HepG2 (cell line): ENCODE data around the gene PDE5A.

Experiments used
- RNF2 ChIP-seq: fragments of 450-650 bp; conservative IDR thresholded peaks from 2 replicates; pipeline ENCODE4 v1.6.1; 2016; ENCODE audit warnings: low read depth
- SOX13 ChIP-seq, 3 experiments: fragments of 450-650 bp in 1 of 3; sonication (generic) in 1 of 3; formaldehyde crosslinking in 1 of 3; IDR thresholded peaks in 2 of 3; conservative IDR thresholded peaks in 1 of 3; 2 replicates each; pipeline versions ENCODE4 v1.5.0 to v1.6.1; 2016 to 2020; ENCODE audit warnings: antibody characterized with exemption in 1 of 3, mild to moderate bottlenecking in 1 of 3, missing compliant biosample characterization in 1 of 3, missing genetic modification reagents in 1 of 3, moderate library complexity in 1 of 3
- TF ChIP-seq, protein P1 (sequence below): sonication (generic); formaldehyde crosslinking; IDR thresholded peaks from 2 replicates; pipeline ENCODE4 v1.5.0; 2020; ENCODE audit warnings: missing genetic modification reagents
- TF ChIP-seq, protein P2 (sequence below): sonication (generic); formaldehyde crosslinking; IDR thresholded peaks from 2 replicates; pipeline ENCODE4 v1.5.0; 2020; ENCODE audit warnings: mild to moderate bottlenecking, missing genetic modification reagents, moderate library complexity

- TF ChIP-seq, protein P1, sequence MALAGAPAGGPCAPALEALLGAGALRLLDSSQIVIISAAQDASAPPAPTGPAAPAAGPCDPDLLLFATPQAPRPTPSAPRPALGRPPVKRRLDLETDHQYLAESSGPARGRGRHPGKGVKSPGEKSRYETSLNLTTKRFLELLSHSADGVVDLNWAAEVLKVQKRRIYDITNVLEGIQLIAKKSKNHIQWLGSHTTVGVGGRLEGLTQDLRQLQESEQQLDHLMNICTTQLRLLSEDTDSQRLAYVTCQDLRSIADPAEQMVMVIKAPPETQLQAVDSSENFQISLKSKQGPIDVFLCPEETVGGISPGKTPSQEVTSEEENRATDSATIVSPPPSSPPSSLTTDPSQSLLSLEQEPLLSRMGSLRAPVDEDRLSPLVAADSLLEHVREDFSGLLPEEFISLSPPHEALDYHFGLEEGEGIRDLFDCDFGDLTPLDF (CRISPR knock-in tag), result no peak
- TF ChIP-seq, protein P2, sequence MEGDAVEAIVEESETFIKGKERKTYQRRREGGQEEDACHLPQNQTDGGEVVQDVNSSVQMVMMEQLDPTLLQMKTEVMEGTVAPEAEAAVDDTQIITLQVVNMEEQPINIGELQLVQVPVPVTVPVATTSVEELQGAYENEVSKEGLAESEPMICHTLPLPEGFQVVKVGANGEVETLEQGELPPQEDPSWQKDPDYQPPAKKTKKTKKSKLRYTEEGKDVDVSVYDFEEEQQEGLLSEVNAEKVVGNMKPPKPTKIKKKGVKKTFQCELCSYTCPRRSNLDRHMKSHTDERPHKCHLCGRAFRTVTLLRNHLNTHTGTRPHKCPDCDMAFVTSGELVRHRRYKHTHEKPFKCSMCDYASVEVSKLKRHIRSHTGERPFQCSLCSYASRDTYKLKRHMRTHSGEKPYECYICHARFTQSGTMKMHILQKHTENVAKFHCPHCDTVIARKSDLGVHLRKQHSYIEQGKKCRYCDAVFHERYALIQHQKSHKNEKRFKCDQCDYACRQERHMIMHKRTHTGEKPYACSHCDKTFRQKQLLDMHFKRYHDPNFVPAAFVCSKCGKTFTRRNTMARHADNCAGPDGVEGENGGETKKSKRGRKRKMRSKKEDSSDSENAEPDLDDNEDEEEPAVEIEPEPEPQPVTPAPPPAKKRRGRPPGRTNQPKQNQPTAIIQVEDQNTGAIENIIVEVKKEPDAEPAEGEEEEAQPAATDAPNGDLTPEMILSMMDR (CRISPR knock-in tag), result no peak
- TF ChIP-seq SOX13 (IDR thresholded peaks at IDR 0.05), result no peak
- TF ChIP-seq SOX13 (CRISPR knock-in tag; conservative IDR thresholded peaks at IDR 0.05 in 1 of 2, IDR thresholded peaks at IDR 0.05 in 1 of 2), result no peak
- TF ChIP-seq RNF2, result no peak
Observed at GRCh38 chr4:119598521-119598920, 30.1 kb downstream of the PDE5A start.
